ENCODE measurements around the gene TTC39B.

GRCh38 chr9:15150939-15151338 lies 156.1 kb downstream of the TTC39B start:
- TF ChIP-seq CTCF (IDR thresholded peaks at IDR 0.05; ENCODE audit: low read depth, low read length, missing input control): no peak
- no peak for TF ChIP-seq SP1 (IDR thresholded peaks at IDR 0.05)
- no peak for TF ChIP-seq ATF3 (IDR thresholded peaks at IDR 0.05)
- TF ChIP-seq REST (IDR thresholded peaks at IDR 0.05): no peak
- TF ChIP-seq EGR1 (IDR thresholded peaks at IDR 0.05; ENCODE audit: low read depth in 2 of 2): no peak
- TF ChIP-seq, protein P1, sequence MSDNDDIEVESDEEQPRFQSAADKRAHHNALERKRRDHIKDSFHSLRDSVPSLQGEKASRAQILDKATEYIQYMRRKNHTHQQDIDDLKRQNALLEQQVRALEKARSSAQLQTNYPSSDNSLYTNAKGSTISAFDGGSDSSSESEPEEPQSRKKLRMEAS (IDR thresholded peaks at IDR 0.05): no peak
- TF ChIP-seq JUND (IDR thresholded peaks at IDR 0.05): no peak
- TF ChIP-seq RAD21 (IDR thresholded peaks at IDR 0.05): no peak
